ENCODE measurements around the gene TTC3. TPM values are rescaled to one million over a fixed set of nuclear protein-coding genes. Genes with fewer than 3 reads are reported as not detected.

TTC3 gene
- total and polyA plus RNA-seq, 2 donors (not counting 1 experiment from before 2014, with no cell fraction given), result 42.0 to 163 TPM

- no peak for ATAC-seq (ENCODE audit: low read depth)
- H3K4me3 Mint-ChIP-seq, result no peak overlapping the region
Measured at GRCh38 chr21:37136261-37136660, 63.2 kb downstream of the TTC3 start.

GRCh38 chr21:37136744-37137143 is 63.7 kb downstream of the TTC3 start:
- Histone ChIP-seq H3K36me3 (replicated peaks in 1 of 2; ENCODE audit: control extremely low read depth in 1 of 2, control insufficient read depth in 1 of 2, extremely low read depth in 1 of 2, insufficient read depth in 2 of 2, low read length in 1 of 2) (peaks cover 10 to 66% of the 10 kb centered on the region in 2 experiments), H3K79me2 (ENCODE audit: control insufficient read depth, insufficient read depth, low read length) (no peaks in the 10 kb centered on the region), H3K9me3 (ENCODE audit: control extremely low read depth in 1 of 3, control insufficient read depth in 2 of 3, insufficient read depth in 1 of 3, low read length in 2 of 3) (no peaks in the 10 kb centered on the region), H3K4me3 (ENCODE audit: control extremely low read depth in 1 of 5, extremely low read depth in 1 of 5, insufficient read depth in 1 of 5, low read depth in 2 of 5, low read length in 4 of 5) (no peak overlapping the region), H3K4me2 (replicated peaks; ENCODE audit: low read depth, low read length, poor library complexity, severe bottlenecking) (no peak overlapping the region), H3K27ac (ENCODE audit: low read length in 2 of 2) (no peak overlapping the region), H2AFZ (ENCODE audit: insufficient read depth, low read depth, low read length, poor library complexity, severe bottlenecking) (no peak overlapping the region), H4K20me1 (ENCODE audit: control insufficient read depth, insufficient read depth, low read length, poor library complexity, severe bottlenecking) (no peaks in the 10 kb centered on the region), H3K9ac (ENCODE audit: low read length) (no peak overlapping the region), H3K27me3 (replicated peaks in 1 of 4; ENCODE audit: control extremely low read depth in 1 of 4, control insufficient read depth in 3 of 4, insufficient read depth in 4 of 4, low read length in 3 of 4) (no peaks in the 10 kb centered on the region), H3K4me1 (ENCODE audit: control insufficient read depth in 2 of 2, insufficient read depth in 2 of 2, low read length in 2 of 2) (no peaks in the 10 kb centered on the region)
- no peaks in the 10 kb centered on the region for H3K27me3 Mint-ChIP-seq
- H3K9me3 Mint-ChIP-seq (ENCODE audit: insufficient read depth), result no peaks in the 10 kb centered on the region
- ChIA-PET CTCF (interaction anchor here (0.8 kb wide), 1 partner anchor 11 kb away, joined by 3 read pairs; no protein-coding TSS in a partner anchor), POLR2A (no interaction called here)
- TF ChIP-seq CTCF (IDR thresholded peaks at IDR 0.05) (no peak), EZH2 (IDR thresholded peaks at IDR 0.05; ENCODE audit: borderline replicate concordance, insufficient read depth, low read depth, low read length, poor library complexity, severe bottlenecking) (no peak)
- no peaks in the 10 kb centered on the region for H3K4me1 Mint-ChIP-seq
- DNase-seq (no peak), ATAC-seq (ENCODE audit: low read depth) (no peak)
- H3K4me3 Mint-ChIP-seq, result no peak overlapping the region
- no peak overlapping the region for H3K27ac Mint-ChIP-seq
- intact Hi-C loops (cut with micrococcal nuclease), result no loop called here

More at GRCh38 chr21:37136261-37136660, 63.2 kb downstream of the TTC3 start:
- Histone ChIP-seq H4K20me1 (ENCODE audit: control insufficient read depth, insufficient read depth, low read length, poor library complexity, severe bottlenecking) (no peaks in the 10 kb centered on the region), H3K4me1 (ENCODE audit: control insufficient read depth in 2 of 2, insufficient read depth in 2 of 2, low read length in 2 of 2) (no peaks in the 10 kb centered on the region), H3K9ac (ENCODE audit: low read length) (no peak overlapping the region), H3K4me2 (replicated peaks; ENCODE audit: low read depth, low read length, poor library complexity, severe bottlenecking) (no peak overlapping the region), H3K79me2 (ENCODE audit: control insufficient read depth, insufficient read depth, low read length) (no peaks in the 10 kb centered on the region), H3K9me3 (ENCODE audit: control extremely low read depth in 1 of 3, control insufficient read depth in 2 of 3, insufficient read depth in 1 of 3, low read length in 2 of 3) (no peaks in the 10 kb centered on the region), H3K27me3 (replicated peaks in 1 of 4; ENCODE audit: control extremely low read depth in 1 of 4, control insufficient read depth in 3 of 4, insufficient read depth in 4 of 4, low read length in 3 of 4) (no peaks in the 10 kb centered on the region), H3K27ac (ENCODE audit: low read length in 2 of 2) (no peak overlapping the region), H3K4me3 (ENCODE audit: control extremely low read depth in 1 of 5, extremely low read depth in 1 of 5, insufficient read depth in 1 of 5, low read depth in 2 of 5, low read length in 4 of 5) (no peak overlapping the region), H3K36me3 (replicated peaks in 1 of 2; ENCODE audit: control extremely low read depth in 1 of 2, control insufficient read depth in 1 of 2, extremely low read depth in 1 of 2, insufficient read depth in 2 of 2, low read length in 1 of 2) (peaks cover 10 to 67% of the 10 kb centered on the region in 2 experiments), H2AFZ (ENCODE audit: insufficient read depth, low read depth, low read length, poor library complexity, severe bottlenecking) (no peak overlapping the region)
- no peak for TF ChIP-seq CTCF (IDR thresholded peaks at IDR 0.05)
- no peak for TF ChIP-seq EZH2 (IDR thresholded peaks at IDR 0.05; ENCODE audit: borderline replicate concordance, insufficient read depth, low read depth, low read length, poor library complexity, severe bottlenecking)
- H3K27ac Mint-ChIP-seq, result no peak overlapping the region
- no peaks in the 10 kb centered on the region for H3K9me3 Mint-ChIP-seq (ENCODE audit: insufficient read depth)
- WGBS (ENCODE audit: insufficient coverage), result 17% methylated on average over 1 of the region's 2 CpGs
- no peak for DNase-seq
- intact Hi-C loops (cut with micrococcal nuclease), result no loop called here
- POLR2A ChIA-PET, result no interaction called here
- CTCF ChIA-PET, result interaction anchor here (0.8 kb wide), 1 partner anchor 11 kb away, joined by 3 read pairs; no protein-coding TSS in a partner anchor
- no peaks in the 10 kb centered on the region for H3K4me1 Mint-ChIP-seq
- no peaks in the 10 kb centered on the region for H3K27me3 Mint-ChIP-seq

Measured in B cell (primary cell).